Measurements from ENCODE around the gene BRD4.
A peak's percentile ranks its signal among the peaks of the same experiment; 100 is the strongest.

The BRD4 gene

GRCh38 chr19:15196360-15197005 is 135.9 kb downstream of the BRD4 start:
- peaks cover 5% of the 10 kb centered on the region; the same call in 1 of the 2 replicates for H3F3A ChIP-seq (ENCODE audit: control insufficient read depth, insufficient read depth)
- no peaks in the 10 kb centered on the region for H3K36me3 ChIP-seq (ENCODE audit: control insufficient read depth, low read length)
- no peaks in the 10 kb centered on the region for H3K9me2 ChIP-seq (replicated peaks; ENCODE audit: control insufficient read depth, low read length)
- no peak overlapping the region for H3K4me3 ChIP-seq (ENCODE audit: low read length)
- no peak for TF ChIP-seq CTCF (IDR thresholded peaks at IDR 0.05; ENCODE audit: low read depth, low read length, poor library complexity, severe bottlenecking)
- no peak for TF ChIP-seq EZH2phosphoT487 (IDR thresholded peaks at IDR 0.05; ENCODE audit: borderline replicate concordance, low read length)
- no peaks in the 10 kb centered on the region for H3K9me3 ChIP-seq (ENCODE audit: control insufficient read depth, insufficient read depth, low read length)
- peaks cover 6% of the 10 kb centered on the region; the same call in 1 of the 2 replicates for H3K27me3 ChIP-seq (ENCODE audit: control insufficient read depth, low read length)
- H3K4me2 ChIP-seq (ENCODE audit: low read length): peak overlapping the region; percentile 32
- H4K20me1 ChIP-seq (ENCODE audit: control insufficient read depth, insufficient read depth, low read depth, low read length): peaks cover 3% of the 10 kb centered on the region; the same call in 1 of the 2 replicates
- H3K4me1 ChIP-seq (ENCODE audit: control insufficient read depth, low read length): peaks cover 19% of the 10 kb centered on the region
- H3K79me2 ChIP-seq (ENCODE audit: control insufficient read depth, low read length): no peaks in the 10 kb centered on the region
- H3K27ac ChIP-seq (ENCODE audit: low read depth, low read length): no peak overlapping the region

DNA sequence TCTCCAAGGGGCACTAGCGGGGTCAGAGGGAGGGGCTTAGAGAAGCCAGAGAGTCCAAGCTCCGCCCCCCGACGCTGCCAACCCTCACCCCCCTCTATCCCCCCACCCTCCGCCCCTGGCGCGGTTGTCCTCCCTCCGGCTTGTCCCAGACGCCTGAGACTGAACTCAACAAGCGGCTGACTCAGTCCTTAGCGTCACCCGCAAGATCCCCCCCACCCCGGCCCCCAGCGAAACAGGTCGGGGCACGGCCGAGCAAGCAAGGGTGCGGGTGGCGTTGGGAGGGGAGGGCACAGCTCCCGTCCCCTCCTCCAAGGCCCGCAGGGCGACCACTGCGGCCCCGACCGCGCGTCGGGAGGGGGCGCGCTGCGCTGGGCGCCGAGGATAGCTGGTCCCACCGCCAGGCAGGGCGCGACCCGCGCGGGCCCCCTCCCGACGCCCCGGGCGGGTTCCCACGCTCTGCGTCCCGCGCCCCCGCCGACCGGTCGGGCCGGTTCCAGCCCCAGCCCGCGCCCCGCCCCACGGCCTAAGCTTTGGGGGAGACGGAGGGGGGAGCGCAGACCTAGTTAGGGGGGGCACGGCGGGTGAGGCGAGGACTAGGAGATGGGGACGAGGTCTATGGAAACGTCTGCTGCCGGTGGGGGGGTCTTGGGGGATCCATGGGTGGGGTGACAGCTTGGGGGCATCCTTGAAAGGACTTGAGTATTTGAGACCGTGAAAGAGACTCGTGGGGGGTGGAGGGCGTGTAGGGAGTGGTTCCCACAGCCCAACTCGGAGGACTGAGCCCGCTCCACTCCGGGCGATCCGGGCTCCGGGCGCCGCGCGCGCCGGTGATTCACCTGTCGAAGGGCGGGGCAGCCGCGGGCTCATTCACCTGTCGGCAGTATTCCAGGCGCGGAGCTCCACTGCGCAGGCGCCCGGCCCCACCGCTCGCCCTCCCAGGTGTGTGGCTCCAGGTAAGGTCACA is 136.7 kb downstream of the BRD4 start:
- Histone ChIP-seq H3K36me3 (ENCODE audit: control insufficient read depth, low read length) (no peaks in the 10 kb centered on the region), H3K4me3 (ENCODE audit: low read length) (no peak overlapping the region), H3K9me3 (ENCODE audit: control insufficient read depth, insufficient read depth, low read length) (no peaks in the 10 kb centered on the region), H3K9me2 (replicated peaks; ENCODE audit: control insufficient read depth, low read length) (no peaks in the 10 kb centered on the region), H3F3A (ENCODE audit: control insufficient read depth, insufficient read depth) (peaks cover 5% of the 10 kb centered on the region; the same call in 1 of the 2 replicates), H4K20me1 (ENCODE audit: control insufficient read depth, insufficient read depth, low read depth, low read length) (peaks cover 3% of the 10 kb centered on the region; the same call in 1 of the 2 replicates), H3K27me3 (ENCODE audit: control insufficient read depth, low read length) (peaks cover 6% of the 10 kb centered on the region; the same call in 1 of the 2 replicates), H3K27ac (ENCODE audit: low read depth, low read length) (no peak overlapping the region), H3K4me1 (ENCODE audit: control insufficient read depth, low read length) (peaks cover 19% of the 10 kb centered on the region), H3K79me2 (ENCODE audit: control insufficient read depth, low read length) (no peaks in the 10 kb centered on the region), H3K4me2 (ENCODE audit: low read length) (no peak overlapping the region)
- TF ChIP-seq EZH2phosphoT487 (IDR thresholded peaks at IDR 0.05; ENCODE audit: borderline replicate concordance, low read length) (no peak), CTCF (IDR thresholded peaks at IDR 0.05; ENCODE audit: low read depth, low read length, poor library complexity, severe bottlenecking) (no peak)

- Histone ChIP-seq H3K9me3 (ENCODE audit: control insufficient read depth, insufficient read depth, low read length) (no peaks in the 10 kb centered on the region), H3K4me1 (ENCODE audit: control insufficient read depth, low read length) (peaks cover 19% of the 10 kb centered on the region), H3K4me3 (ENCODE audit: low read length) (no peak overlapping the region), H3K27ac (ENCODE audit: low read depth, low read length) (no peak overlapping the region), H4K20me1 (ENCODE audit: control insufficient read depth, insufficient read depth, low read depth, low read length) (peaks cover 3% of the 10 kb centered on the region; the same call in 1 of the 2 replicates), H3K4me2 (ENCODE audit: low read length) (no peak overlapping the region), H3K79me2 (ENCODE audit: control insufficient read depth, low read length) (no peaks in the 10 kb centered on the region), H3K36me3 (ENCODE audit: control insufficient read depth, low read length) (no peaks in the 10 kb centered on the region), H3K27me3 (ENCODE audit: control insufficient read depth, low read length) (peaks cover 6% of the 10 kb centered on the region; the same call in 1 of the 2 replicates), H3F3A (ENCODE audit: control insufficient read depth, insufficient read depth) (peaks cover 5% of the 10 kb centered on the region; the same call in 1 of the 2 replicates), H3K9me2 (replicated peaks; ENCODE audit: control insufficient read depth, low read length) (no peaks in the 10 kb centered on the region)
- TF ChIP-seq CTCF (IDR thresholded peaks at IDR 0.05; ENCODE audit: low read depth, low read length, poor library complexity, severe bottlenecking): no peak
- TF ChIP-seq EZH2phosphoT487 (IDR thresholded peaks at IDR 0.05; ENCODE audit: borderline replicate concordance, low read length): no peak
Measured at GRCh38 chr19:15194938-15195337, 137.4 kb downstream of the BRD4 start.

All from DOHH2 (cell line).